HCT116 (cell line): ENCODE data around the gene TMEM217. TPM values are rescaled to one million over a fixed set of nuclear protein-coding genes. Genes with fewer than 3 reads are reported as not detected.
A peak's percentile ranks its signal among the peaks of the same experiment; 100 is the strongest.

Experiments
- ATAC-seq: fragments of 200-7000 bp; cut with Tn5 transposase; 2 replicates; pipeline ENCODE4 v1.9.1; 2020; ENCODE audit warnings: mild to moderate bottlenecking, moderate library complexity
- BruUV-seq: library from RNA; stranded (reverse); fragments of 400-500 nt; replicated peaks from 2 replicates; lab custom pipeline; 2021; lab: Mats Ljungman, UMichigan
- CTCF ChIA-PET: fragments of 300-600 bp; sonication (Branson Sonifier 250); formaldehyde crosslinking; loops from one replicate; lab custom pipeline; 2021; ENCODE audit warnings: antibody characterized with exemption; lab: Charles Lee
- POLR2A ChIA-PET: fragments of 300-600, 350-600 bp; sonication (Branson Sonifier 250); formaldehyde crosslinking; loops from one replicate; lab custom pipeline; 2021; ENCODE audit warnings: antibody characterized with exemption; lab: Charles Lee
- RAD21 ChIA-PET, 2 experiments: fragments of 300-600 bp; sonication (Branson Sonifier 250); formaldehyde crosslinking; loops; one replicate each; lab custom pipeline; 2023; ENCODE audit warnings: low total read pairs in 2 of 2; ENCODE audit not compliant: uncharacterized antibody in 2 of 2, unreplicated experiment in 2 of 2, low non-redundant PET in 1 of 2; lab: Charles Lee
- DNase-seq: peaks from one replicate; pipeline ENCODE4 v3.0.0-alpha.2; 2010; ENCODE audit warnings: low read depth, low spot score
- H2AFZ ChIP-seq: fragments of 200-600 bp; shearing (Covaris generic), sonication (generic); 2 replicates; pipeline ENCODE4 v1.6.1; 2017; ENCODE audit warnings: low read depth, mixed run types, mixed read lengths, antibody characterized with exemption, low read length; ENCODE audit not compliant: poor library complexity, severe bottlenecking
- H3K27ac ChIP-seq: 2 replicates; pipeline ENCODE4 v1.5.1; 2012; ENCODE audit warnings: low read depth, low read length
- H3K27me3 ChIP-seq: fragments of 200-600 bp; sonication (generic); 2 replicates; pipeline ENCODE4 v1.6.1; 2016; ENCODE audit warnings: mixed run types, low read length, mixed read lengths; ENCODE audit not compliant: insufficient read depth
- H3K36me3 ChIP-seq, 2 experiments: fragments of 200-500 bp in 1 of 2; fragments of 200-600 bp in 1 of 2; sonication (Bioruptor generic) in 1 of 2; sonication (generic) in 1 of 2; 2 replicates each; pipeline versions ENCODE4 v1.5.1 to v1.6.1; 2014 to 2016; ENCODE audit warnings: low read length in 2 of 2, inconsistent platforms in 1 of 2, mixed read lengths in 1 of 2, mixed run types in 1 of 2; ENCODE audit not compliant: insufficient read depth in 2 of 2, control insufficient read depth in 1 of 2
- H3K4me1 ChIP-seq, 2 experiments: fragments of 200-600 bp in 1 of 2; sonication (generic) in 1 of 2; 2 replicates each; pipeline versions ENCODE4 v1.5.1 to v1.6.1; 2012 to 2017; ENCODE audit warnings: low read length in 2 of 2, inconsistent platforms in 1 of 2, mild to moderate bottlenecking in 1 of 2, mixed read lengths in 1 of 2, mixed run types in 1 of 2, moderate library complexity in 1 of 2; ENCODE audit not compliant: insufficient read depth in 2 of 2, control insufficient read depth in 1 of 2
- H3K4me2 ChIP-seq: fragments of 200-600 bp; sonication (generic); 2 replicates; pipeline ENCODE4 v1.6.1; 2017; ENCODE audit warnings: mixed run types, low read length, mixed read lengths
- H3K4me3 ChIP-seq, 2 experiments: fragments of 200-600 bp in 1 of 2; sonication (generic) in 1 of 2; replicated peaks in 1 of 2; 2 replicates each; pipeline ENCODE4 v1.5.1; 2011 to 2016; ENCODE audit warnings: low read length in 2 of 2, control low read depth in 1 of 2, low read depth in 1 of 2, mild to moderate bottlenecking in 1 of 2, mixed read lengths in 1 of 2, mixed run types in 1 of 2
- H3K79me2 ChIP-seq: fragments of 200-600 bp; sonication (generic); 2 replicates; pipeline ENCODE4 v1.6.1; 2017; ENCODE audit warnings: mild to moderate bottlenecking, mixed run types, low read length, moderate library complexity, mixed read lengths; ENCODE audit not compliant: insufficient read depth
- H3K9ac ChIP-seq: fragments of 200-600 bp; sonication (generic); 2 replicates; pipeline ENCODE4 v1.6.1; 2016; ENCODE audit warnings: low read length, mixed read lengths
- H3K9me2 ChIP-seq: fragments of 200-600 bp; sonication (generic), shearing (Covaris generic); 2 replicates; pipeline ENCODE4 v1.6.1; 2017; ENCODE audit warnings: mixed run types, mild to moderate bottlenecking, moderate library complexity; ENCODE audit not compliant: insufficient read depth
- H3K9me3 ChIP-seq, 2 experiments: fragments of 200-500 bp in 1 of 2; fragments of 200-600 bp in 1 of 2; sonication (Bioruptor generic) in 1 of 2; sonication (generic) in 1 of 2; 2 replicates each; pipeline ENCODE4 v1.6.1; 2014 to 2017; ENCODE audit warnings: low read length in 2 of 2, mixed read lengths in 2 of 2, inconsistent platforms in 1 of 2, low read depth in 1 of 2, mild to moderate bottlenecking in 1 of 2, mixed run types in 1 of 2, moderate library complexity in 1 of 2; ENCODE audit not compliant: control insufficient read depth in 1 of 2, insufficient read depth in 1 of 2
- H4K20me1 ChIP-seq: fragments of 200-600 bp; sonication (generic), shearing (Covaris generic); 2 replicates; pipeline ENCODE4 v1.6.1; 2017; ENCODE audit warnings: mixed run types, mild to moderate bottlenecking, moderate library complexity; ENCODE audit not compliant: insufficient read depth
- CBX3 ChIP-seq: IDR thresholded peaks from 2 replicates; pipeline ENCODE4 v1.6.1; 2012; ENCODE audit warnings: low read depth
- CEBPB ChIP-seq: IDR thresholded peaks from 2 replicates; pipeline ENCODE4 v1.6.1; 2012; ENCODE audit warnings: low read depth
- EGR1 ChIP-seq: IDR thresholded peaks from 2 replicates; pipeline ENCODE4 v1.6.1; 2012; ENCODE audit warnings: low read depth
- FOSL1 ChIP-seq: IDR thresholded peaks from 2 replicates; pipeline ENCODE4 v1.6.1; 2012; ENCODE audit warnings: low read depth
- JUND ChIP-seq: IDR thresholded peaks from 2 replicates; pipeline ENCODE4 v1.6.1; 2012
- POLR2A ChIP-seq: IDR thresholded peaks from 2 replicates; pipeline ENCODE4 v1.7.0; 2011; ENCODE audit warnings: borderline replicate concordance; ENCODE audit not compliant: insufficient read depth, insufficient read length; ENCODE audit errors: extremely low read depth
- POLR2AphosphoS5 ChIP-seq: IDR thresholded peaks from 2 replicates; pipeline ENCODE4 v1.6.1; 2011; ENCODE audit warnings: mild to moderate bottlenecking, low read depth, low read length, moderate library complexity
- SP1 ChIP-seq: IDR thresholded peaks from 2 replicates; pipeline ENCODE4 v1.6.1; 2012; ENCODE audit warnings: low read depth
- SRF ChIP-seq: IDR thresholded peaks from 2 replicates; pipeline ENCODE4 v1.6.1; 2012; ENCODE audit warnings: low read depth
- YY1 ChIP-seq: IDR thresholded peaks from 2 replicates; pipeline ENCODE4 v1.6.1; 2011; ENCODE audit warnings: low read length, low read depth, moderate library complexity, mild to moderate bottlenecking; ENCODE audit not compliant: insufficient replicate concordance; ENCODE audit errors: extremely low read depth
- ZNF274 ChIP-seq: fragments of 200-500 bp; sonication (Bioruptor generic); IDR thresholded peaks from 2 replicates; pipeline ENCODE4 v1.6.1; 2014; ENCODE audit warnings: mild to moderate bottlenecking, low read depth, low read length, inconsistent platforms
- intact Hi-C: fragments of 100-400 bp; cut with micrococcal nuclease; formaldehyde crosslinking; loops from 2 replicates; pipeline ENCODE4 v1.10.0; 2022
- total RNA-seq: library from RNA; stranded (reverse); gene quantifications from one replicate; pipeline ENCODE4 v1.2.1, GENCODE V29; 2021; ENCODE audit not compliant: unreplicated experiment
- TF ChIP-seq, protein P1 (sequence below): IDR thresholded peaks from 2 replicates; pipeline ENCODE4 v1.6.1; 2012
- TF ChIP-seq, protein P2 (sequence below), 3 experiments: fragments of 200-600 bp in 1 of 3; sonication (generic) in 1 of 3; IDR thresholded peaks in 2 of 3; conservative IDR thresholded peaks in 1 of 3; 2 replicates each; pipeline ENCODE4 v1.5.1; 2012 to 2017; ENCODE audit warnings: low read depth in 2 of 3, low read length in 2 of 3, antibody characterized with exemption in 1 of 3, borderline replicate concordance in 1 of 3, control low read depth in 1 of 3, mild to moderate bottlenecking in 1 of 3, mixed read lengths in 1 of 3, mixed run types in 1 of 3, moderate library complexity in 1 of 3; ENCODE audit not compliant: insufficient read depth in 1 of 3

TMEM217 gene
- total RNA-seq, 1 experiment from 2014 or later, result 0.98 TPM

DNA sequence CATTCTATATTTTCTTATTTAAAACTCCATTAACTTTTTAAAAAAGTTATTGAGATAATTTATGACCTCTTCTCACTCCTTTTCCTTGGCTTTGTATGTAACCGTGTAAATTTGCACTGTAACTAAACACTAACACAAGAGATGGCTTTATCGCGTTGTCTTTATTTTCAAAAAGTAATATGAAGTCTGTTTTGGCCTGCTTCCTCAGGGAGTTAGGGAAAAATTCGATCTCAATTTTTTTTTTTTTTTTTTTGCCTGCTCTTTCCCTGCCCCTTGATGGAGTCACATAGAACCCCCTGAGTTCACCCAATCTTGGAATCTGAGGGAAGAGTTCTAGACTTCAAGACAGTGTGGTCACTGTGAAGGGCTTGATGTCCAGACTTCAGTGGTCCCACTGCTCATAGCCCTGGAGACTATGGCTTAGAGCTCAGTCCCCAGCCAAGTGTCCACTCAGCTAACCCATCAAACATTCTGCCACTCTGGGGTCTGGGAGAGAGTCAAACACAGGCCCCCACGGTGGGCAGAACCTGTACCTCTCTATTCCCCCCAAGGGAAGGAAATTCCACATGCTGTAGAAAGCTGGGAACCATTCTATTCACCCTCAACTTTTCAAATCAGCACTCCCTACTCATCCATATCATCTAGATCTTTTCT is 16.0 kb downstream of the TMEM217 start:
- Histone ChIP-seq H3K4me2 (peak overlapping the region; percentile 65), H3K9ac (peak overlapping the region; percentile 25), H3K9me3 (no peaks in the 10 kb centered on the region), H3K4me3 (peak overlapping the region in 1 of 2 experiments; percentile 27; a peak in 3 of 4 replicates), H3K9me2 (no peaks in the 10 kb centered on the region), H3K27ac (peak overlapping the region; percentile 74), H2AFZ (no peak overlapping the region), H3K36me3 (no peaks in the 10 kb centered on the region), H3K79me2 (no peaks in the 10 kb centered on the region), H3K27me3 (no peaks in the 10 kb centered on the region), H4K20me1 (no peaks in the 10 kb centered on the region), H3K4me1 (peaks cover 44 to 71% of the 10 kb centered on the region in 2 experiments)
- TF ChIP-seq POLR2A, result no peak
- TF ChIP-seq, protein P1, sequence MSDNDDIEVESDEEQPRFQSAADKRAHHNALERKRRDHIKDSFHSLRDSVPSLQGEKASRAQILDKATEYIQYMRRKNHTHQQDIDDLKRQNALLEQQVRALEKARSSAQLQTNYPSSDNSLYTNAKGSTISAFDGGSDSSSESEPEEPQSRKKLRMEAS, result no peak
- CTCF ChIA-PET, result interaction anchor here (0.7 to 1.2 kb wide), 2 partner anchors 73 to 224 kb away, joined by 3 to 4 read pairs; no protein-coding TSS in a partner anchor
- RAD21 ChIA-PET, result no interaction called here
- intact Hi-C loops, result no loop called here
- DNase-seq (no peak), ATAC-seq (peak; percentile 3; the same call in 1 of the 2 replicates)
- BruUV-seq, result no TSS peak
- POLR2A ChIA-PET, result interaction anchor here (0.7 to 2.1 kb wide), 3 partner anchors 16 to 22 kb away, joined by 3 to 10 read pairs (median 4); partner anchors contain the start of genes TBC1D22B and TMEM217

DNA sequence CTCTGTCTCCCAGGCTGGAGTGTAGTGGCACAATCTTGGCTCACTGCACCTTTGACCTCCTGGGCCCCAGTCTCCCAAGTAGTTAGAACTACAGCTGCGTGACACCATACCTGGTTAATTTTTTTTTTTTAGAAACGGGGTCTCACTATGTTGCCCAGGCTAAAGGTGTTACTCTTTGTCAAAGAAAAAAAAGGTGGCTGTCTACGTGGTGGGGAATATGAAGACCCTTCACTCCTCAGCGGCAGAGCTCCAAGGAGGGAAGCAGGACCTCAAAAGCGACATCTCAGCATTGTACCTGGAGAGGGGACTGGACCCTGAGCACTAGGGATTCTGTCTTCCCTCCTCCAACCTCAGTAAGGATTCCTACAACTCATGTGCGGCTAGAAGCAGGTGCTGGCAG is 16.8 kb downstream of the TMEM217 start:
- peaks cover 44 to 74% of the 10 kb centered on the region in 2 experiments for H3K4me1 ChIP-seq
- H3K27ac ChIP-seq, result no peak overlapping the region
- H4K20me1 ChIP-seq, result no peaks in the 10 kb centered on the region
- RAD21 ChIA-PET, result no interaction called here
- TF ChIP-seq CEBPB, result no peak
- no peak for TF ChIP-seq FOSL1
- TF ChIP-seq YY1, result no peak
- TF ChIP-seq ZNF274, result no peak
- TF ChIP-seq EGR1, result no peak
- TF ChIP-seq SRF, result no peak
- TF ChIP-seq, protein P2, sequence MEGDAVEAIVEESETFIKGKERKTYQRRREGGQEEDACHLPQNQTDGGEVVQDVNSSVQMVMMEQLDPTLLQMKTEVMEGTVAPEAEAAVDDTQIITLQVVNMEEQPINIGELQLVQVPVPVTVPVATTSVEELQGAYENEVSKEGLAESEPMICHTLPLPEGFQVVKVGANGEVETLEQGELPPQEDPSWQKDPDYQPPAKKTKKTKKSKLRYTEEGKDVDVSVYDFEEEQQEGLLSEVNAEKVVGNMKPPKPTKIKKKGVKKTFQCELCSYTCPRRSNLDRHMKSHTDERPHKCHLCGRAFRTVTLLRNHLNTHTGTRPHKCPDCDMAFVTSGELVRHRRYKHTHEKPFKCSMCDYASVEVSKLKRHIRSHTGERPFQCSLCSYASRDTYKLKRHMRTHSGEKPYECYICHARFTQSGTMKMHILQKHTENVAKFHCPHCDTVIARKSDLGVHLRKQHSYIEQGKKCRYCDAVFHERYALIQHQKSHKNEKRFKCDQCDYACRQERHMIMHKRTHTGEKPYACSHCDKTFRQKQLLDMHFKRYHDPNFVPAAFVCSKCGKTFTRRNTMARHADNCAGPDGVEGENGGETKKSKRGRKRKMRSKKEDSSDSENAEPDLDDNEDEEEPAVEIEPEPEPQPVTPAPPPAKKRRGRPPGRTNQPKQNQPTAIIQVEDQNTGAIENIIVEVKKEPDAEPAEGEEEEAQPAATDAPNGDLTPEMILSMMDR (IDR thresholded peaks at IDR 0.05 in 2 of 3, conservative IDR thresholded peaks at IDR 0.05 in 1 of 3; ENCODE audit: borderline replicate concordance in 1 of 3, insufficient read depth in 1 of 3, low read depth in 2 of 3, low read length in 2 of 3), result no peak
- TF ChIP-seq POLR2AphosphoS5, result no peak
- TF ChIP-seq, protein P1, result no peak
- TF ChIP-seq CBX3, result no peak
- TF ChIP-seq SP1, result no peak
- no peak for TF ChIP-seq JUND
- H3K9ac ChIP-seq, result no peak overlapping the region
- H3K9me2 ChIP-seq, result no peaks in the 10 kb centered on the region
- no TSS peak for BruUV-seq
- no peaks in the 10 kb centered on the region for H3K79me2 ChIP-seq
- no peak for ATAC-seq
- POLR2A ChIA-PET, result interaction anchor here (0.7 to 2.1 kb wide), 2 partner anchors 17 to 32 kb away, joined by 3 to 10 read pairs; partner anchors contain the start of genes TBC1D22B and TMEM217
- H3K4me2 ChIP-seq, result no peak overlapping the region
- intact Hi-C loops, result no loop called here
- no peak overlapping the region for H3K4me3 ChIP-seq
- no peak for DNase-seq
- H3K27me3 ChIP-seq, result no peaks in the 10 kb centered on the region
- H3K9me3 ChIP-seq, result no peaks in the 10 kb centered on the region
- CTCF ChIA-PET, result no interaction called here
- no peaks in the 10 kb centered on the region for H3K36me3 ChIP-seq
- H2AFZ ChIP-seq, result no peak overlapping the region
